ENCODE data around the gene TSPAN5.

The TSPAN5 gene

GRCh38 chr4:98631506-98631905 lies 26.9 kb downstream of the TSPAN5 start:
- Histone ChIP-seq H3K79me2 (ENCODE audit: control insufficient read depth, insufficient read depth, low read length, unreplicated experiment) (peaks cover 98% of the 10 kb centered on the region), H3K4me3 (ENCODE audit: low read depth, low read length) (no peak overlapping the region), H3K27me3 (ENCODE audit: insufficient read depth, low read length) (no peaks in the 10 kb centered on the region), H3K36me3 (ENCODE audit: insufficient read depth, low read length) (peaks cover 5% of the 10 kb centered on the region), H2AFZ (ENCODE audit: low read length, unreplicated experiment) (no peak overlapping the region), H3K4me1 (ENCODE audit: control insufficient read depth, insufficient read depth, low read length, unreplicated experiment) (peaks cover 39% of the 10 kb centered on the region), H3K27ac (ENCODE audit: low read depth, low read length) (no peak overlapping the region)

- H3K36me3 ChIP-seq (ENCODE audit: insufficient read depth, low read length) = peaks cover 5% of the 10 kb centered on the region
- H3K79me2 ChIP-seq (ENCODE audit: control insufficient read depth, insufficient read depth, low read length, unreplicated experiment) = peaks cover 97% of the 10 kb centered on the region
- H3K4me1 ChIP-seq (ENCODE audit: control insufficient read depth, insufficient read depth, low read length, unreplicated experiment) = peaks cover 44% of the 10 kb centered on the region
- no peaks in the 10 kb centered on the region for H3K27me3 ChIP-seq (ENCODE audit: insufficient read depth, low read length)
- H3K4me3 ChIP-seq (ENCODE audit: low read depth, low read length) = no peak overlapping the region
- no peak overlapping the region for H2AFZ ChIP-seq (ENCODE audit: low read length, unreplicated experiment)
- no peak overlapping the region for H3K27ac ChIP-seq (ENCODE audit: low read depth, low read length)
Measured at GRCh38 chr4:98630737-98631454, 27.5 kb downstream of the TSPAN5 start.

- Histone ChIP-seq H3K79me2 (ENCODE audit: control insufficient read depth, insufficient read depth, low read length, unreplicated experiment) (peaks cover 97% of the 10 kb centered on the region), H3K27ac (ENCODE audit: low read depth, low read length) (peak overlapping the region; percentile 75), H3K27me3 (ENCODE audit: insufficient read depth, low read length) (no peaks in the 10 kb centered on the region), H3K36me3 (ENCODE audit: insufficient read depth, low read length) (no peaks in the 10 kb centered on the region), H3K4me1 (ENCODE audit: control insufficient read depth, insufficient read depth, low read length, unreplicated experiment) (peaks cover 76% of the 10 kb centered on the region), H3K4me3 (ENCODE audit: low read depth, low read length) (peak overlapping the region; percentile 27; the same call in 1 of the 2 replicates), H2AFZ (ENCODE audit: low read length, unreplicated experiment) (no peak overlapping the region)
Measured at GRCh38 chr4:98627531-98628257, 30.7 kb downstream of the TSPAN5 start.

GRCh38 chr4:98626350-98626749 lies 32.1 kb downstream of the TSPAN5 start:
- peaks cover 97% of the 10 kb centered on the region for H3K79me2 ChIP-seq (ENCODE audit: control insufficient read depth, insufficient read depth, low read length, unreplicated experiment)
- peaks cover 77% of the 10 kb centered on the region for H3K4me1 ChIP-seq (ENCODE audit: control insufficient read depth, insufficient read depth, low read length, unreplicated experiment)
- no peaks in the 10 kb centered on the region for H3K27me3 ChIP-seq (ENCODE audit: insufficient read depth, low read length)
- no peaks in the 10 kb centered on the region for H3K36me3 ChIP-seq (ENCODE audit: insufficient read depth, low read length)
- H2AFZ ChIP-seq (ENCODE audit: low read length, unreplicated experiment) = no peak overlapping the region
- peak overlapping the region; percentile 40; the same call in 1 of the 2 replicates for H3K4me3 ChIP-seq (ENCODE audit: low read depth, low read length)
- peak overlapping the region; percentile 75 for H3K27ac ChIP-seq (ENCODE audit: low read depth, low read length)

GRCh38 chr4:98625920-98626319 lies 32.5 kb downstream of the TSPAN5 start:
- peaks cover 72% of the 10 kb centered on the region for H3K4me1 ChIP-seq (ENCODE audit: control insufficient read depth, insufficient read depth, low read length, unreplicated experiment)
- H3K36me3 ChIP-seq (ENCODE audit: insufficient read depth, low read length) = no peaks in the 10 kb centered on the region
- peak overlapping the region; percentile 40; the same call in 1 of the 2 replicates for H3K4me3 ChIP-seq (ENCODE audit: low read depth, low read length)
- no peaks in the 10 kb centered on the region for H3K27me3 ChIP-seq (ENCODE audit: insufficient read depth, low read length)
- peak overlapping the region; percentile 75 for H3K27ac ChIP-seq (ENCODE audit: low read depth, low read length)
- H3K79me2 ChIP-seq (ENCODE audit: control insufficient read depth, insufficient read depth, low read length, unreplicated experiment) = peaks cover 96% of the 10 kb centered on the region
- no peak overlapping the region for H2AFZ ChIP-seq (ENCODE audit: low read length, unreplicated experiment)

- Histone ChIP-seq H2AFZ (ENCODE audit: low read length, unreplicated experiment) (no peak overlapping the region), H3K4me1 (ENCODE audit: control insufficient read depth, insufficient read depth, low read length, unreplicated experiment) (peaks cover 68% of the 10 kb centered on the region), H3K27ac (ENCODE audit: low read depth, low read length) (peak overlapping the region; percentile 75), H3K36me3 (ENCODE audit: insufficient read depth, low read length) (0 out of 2 replicates have a peak, but pooled peaks cover 1% of the 10 kb centered on the region), H3K27me3 (ENCODE audit: insufficient read depth, low read length) (no peaks in the 10 kb centered on the region), H3K4me3 (ENCODE audit: low read depth, low read length) (peak overlapping the region; percentile 40; the same call in 1 of the 2 replicates), H3K79me2 (ENCODE audit: control insufficient read depth, insufficient read depth, low read length, unreplicated experiment) (peaks cover 96% of the 10 kb centered on the region)
Measured at GRCh38 chr4:98625399-98625798, 33.0 kb downstream of the TSPAN5 start.

GRCh38 chr4:98624642-98625041 lies 33.8 kb downstream of the TSPAN5 start:
- peak overlapping the region; percentile 19; the same call in 1 of the 2 replicates for H3K4me3 ChIP-seq (ENCODE audit: low read depth, low read length)
- H3K36me3 ChIP-seq (ENCODE audit: insufficient read depth, low read length) = 0 out of 2 replicates have a peak, but pooled peaks cover 4% of the 10 kb centered on the region
- H3K4me1 ChIP-seq (ENCODE audit: control insufficient read depth, insufficient read depth, low read length, unreplicated experiment) = peaks cover 68% of the 10 kb centered on the region
- peaks cover 96% of the 10 kb centered on the region for H3K79me2 ChIP-seq (ENCODE audit: control insufficient read depth, insufficient read depth, low read length, unreplicated experiment)
- peak overlapping the region; percentile 75; the same call in 1 of the 2 replicates for H3K27ac ChIP-seq (ENCODE audit: low read depth, low read length)
- no peak overlapping the region for H2AFZ ChIP-seq (ENCODE audit: low read length, unreplicated experiment)
- H3K27me3 ChIP-seq (ENCODE audit: insufficient read depth, low read length) = no peaks in the 10 kb centered on the region

- Histone ChIP-seq H3K4me3 (ENCODE audit: low read depth, low read length) (no peak overlapping the region), H3K27me3 (ENCODE audit: insufficient read depth, low read length) (no peaks in the 10 kb centered on the region), H3K27ac (ENCODE audit: low read depth, low read length) (no peak overlapping the region), H3K36me3 (ENCODE audit: insufficient read depth, low read length) (0 out of 2 replicates have a peak, but pooled peaks cover 4% of the 10 kb centered on the region), H3K79me2 (ENCODE audit: control insufficient read depth, insufficient read depth, low read length, unreplicated experiment) (peaks cover 96% of the 10 kb centered on the region), H2AFZ (ENCODE audit: low read length, unreplicated experiment) (no peak overlapping the region), H3K4me1 (ENCODE audit: control insufficient read depth, insufficient read depth, low read length, unreplicated experiment) (peaks cover 64% of the 10 kb centered on the region)
Measured at GRCh38 chr4:98624144-98624543, 34.3 kb downstream of the TSPAN5 start.

- no peaks in the 10 kb centered on the region for H3K27me3 ChIP-seq (ENCODE audit: insufficient read depth, low read length)
- H3K36me3 ChIP-seq (ENCODE audit: insufficient read depth, low read length) = 0 out of 2 replicates have a peak, but pooled peaks cover 4% of the 10 kb centered on the region
- H3K27ac ChIP-seq (ENCODE audit: low read depth, low read length) = no peak overlapping the region
- H3K4me1 ChIP-seq (ENCODE audit: control insufficient read depth, insufficient read depth, low read length, unreplicated experiment) = peaks cover 55% of the 10 kb centered on the region
- no peak overlapping the region for H2AFZ ChIP-seq (ENCODE audit: low read length, unreplicated experiment)
- no peak overlapping the region for H3K4me3 ChIP-seq (ENCODE audit: low read depth, low read length)
- peaks cover 96% of the 10 kb centered on the region for H3K79me2 ChIP-seq (ENCODE audit: control insufficient read depth, insufficient read depth, low read length, unreplicated experiment)
Measured at GRCh38 chr4:98623126-98623802, 35.1 kb downstream of the TSPAN5 start.

- Histone ChIP-seq H3K27me3 (ENCODE audit: insufficient read depth, low read length) (no peaks in the 10 kb centered on the region), H3K27ac (ENCODE audit: low read depth, low read length) (no peak overlapping the region), H2AFZ (ENCODE audit: low read length, unreplicated experiment) (no peak overlapping the region), H3K36me3 (ENCODE audit: insufficient read depth, low read length) (0 out of 2 replicates have a peak, but pooled peaks cover 4% of the 10 kb centered on the region), H3K4me1 (ENCODE audit: control insufficient read depth, insufficient read depth, low read length, unreplicated experiment) (peaks cover 36% of the 10 kb centered on the region), H3K4me3 (ENCODE audit: low read depth, low read length) (no peak overlapping the region), H3K79me2 (ENCODE audit: control insufficient read depth, insufficient read depth, low read length, unreplicated experiment) (peaks cover 96% of the 10 kb centered on the region)
Measured at GRCh38 chr4:98620087-98620784, 38.2 kb downstream of the TSPAN5 start.

Data from ACC112 (cell line).